Measurements from ENCODE around the gene SLC30A10. TPM values are rescaled to one million over a fixed set of nuclear protein-coding genes. Genes with fewer than 3 reads are reported as not detected.
A peak's percentile ranks its signal among the peaks of the same experiment; 100 is the strongest.
"Not testable (repeated sequence)": the region's sequence is repeated elsewhere in the genome, so short reads cannot be mapped to it uniquely, and the experiment has no call there.

The SLC30A10 gene
- polyA plus RNA-seq, 6 donors from 2014 or later = not detected

GRCh38 chr1:219916257-219916656 is 12.1 kb downstream of the SLC30A10 start:
- Mint-ChIP-seq H3K9me3 (no peaks in the 10 kb centered on the region), H3K27me3 (peaks cover 0 to 6% (median under 1%) of the 10 kb centered on the region in 3 donors), H3K4me1 (no peaks in the 10 kb centered on the region), H3K27ac (no peak overlapping the region), H3K36me3 (no peaks in the 10 kb centered on the region), H3K4me3 (no peak overlapping the region)
- no peak for DNase-seq
- ATAC-seq (ENCODE audit: low read depth in 2 of 2) = no peak

- no peak for ATAC-seq (ENCODE audit: low read depth in 2 of 2)
- H3K36me3 Mint-ChIP-seq = no peaks in the 10 kb centered on the region
- no peak overlapping the region for H3K27ac Mint-ChIP-seq
- no peaks in the 10 kb centered on the region for H3K4me1 Mint-ChIP-seq
- peaks cover 0 to 3% (median 0%) of the 10 kb centered on the region in 3 donors for H3K27me3 Mint-ChIP-seq
- DNase-seq = no peak
- H3K9me3 Mint-ChIP-seq = no peaks in the 10 kb centered on the region
- no peak overlapping the region for H3K4me3 Mint-ChIP-seq
Observed at GRCh38 chr1:219913005-219913770, 15.2 kb downstream of the SLC30A10 start.

- no peaks in the 10 kb centered on the region for H3K9me3 Mint-ChIP-seq
- H3K27ac Mint-ChIP-seq = no peak overlapping the region
- DNase-seq (no peak), ATAC-seq (ENCODE audit: low read depth in 2 of 2) (no peak)
- peaks cover 3 to 10% (median 4%) of the 10 kb centered on the region in 3 donors for H3K27me3 Mint-ChIP-seq
- no peaks in the 10 kb centered on the region for H3K4me1 Mint-ChIP-seq
- H3K36me3 Mint-ChIP-seq = no peaks in the 10 kb centered on the region
- no peak overlapping the region for H3K4me3 Mint-ChIP-seq
Observed at GRCh38 chr1:219910716-219911115, 17.6 kb downstream of the SLC30A10 start.

- H3K9me3 Mint-ChIP-seq = no peaks in the 10 kb centered on the region
- H3K27ac Mint-ChIP-seq = no peak overlapping the region
- no peak overlapping the region for H3K4me3 Mint-ChIP-seq
- no peaks in the 10 kb centered on the region for H3K4me1 Mint-ChIP-seq
- ATAC-seq (ENCODE audit: low read depth in 2 of 2) (no peak), DNase-seq (no peak)
- no peaks in the 10 kb centered on the region for H3K36me3 Mint-ChIP-seq
- peaks cover 3 to 10% (median 4%) of the 10 kb centered on the region in 3 donors for H3K27me3 Mint-ChIP-seq
Observed at GRCh38 chr1:219909476-219909875, 18.9 kb downstream of the SLC30A10 start.

GRCh38 chr1:219908170-219908569 is 20.2 kb downstream of the SLC30A10 start:
- DNase-seq (no peak), ATAC-seq (ENCODE audit: low read depth in 2 of 2) (no peak)
- Mint-ChIP-seq H3K9me3 (no peaks in the 10 kb centered on the region), H3K27me3 (peaks cover 3 to 13% (median 4%) of the 10 kb centered on the region in 3 donors), H3K36me3 (no peaks in the 10 kb centered on the region), H3K4me1 (no peaks in the 10 kb centered on the region), H3K4me3 (no peak overlapping the region), H3K27ac (no peak overlapping the region)

- Mint-ChIP-seq H3K27me3 (peaks cover 3 to 18% (median 4%) of the 10 kb centered on the region in 3 donors), H3K4me1 (no peaks in the 10 kb centered on the region), H3K27ac (peak overlapping the region in 2 of 6 donors; percentile 24 to 84), H3K9me3 (no peaks in the 10 kb centered on the region), H3K36me3 (no peaks in the 10 kb centered on the region), H3K4me3 (no peak overlapping the region)
- ATAC-seq (ENCODE audit: low read depth in 2 of 2) = no peak
- no peak for DNase-seq
Observed at GRCh38 chr1:219907772-219908070, 20.6 kb downstream of the SLC30A10 start.

GRCh38 chr1:219906924-219907771 is 21.2 kb downstream of the SLC30A10 start:
- Mint-ChIP-seq H3K9me3 (no peaks in the 10 kb centered on the region), H3K36me3 (no peaks in the 10 kb centered on the region), H3K4me3 (no peak overlapping the region), H3K27me3 (peaks cover 3 to 18% (median 4%) of the 10 kb centered on the region in 3 donors), H3K4me1 (no peaks in the 10 kb centered on the region), H3K27ac (peak overlapping the region in 1 of 6 donors; percentile 24)
- ATAC-seq (ENCODE audit: low read depth in 2 of 2) (no peak), DNase-seq (no peak)

- H3K4me3 Mint-ChIP-seq; H3K36me3 Mint-ChIP-seq; DNase-seq; H3K4me1 Mint-ChIP-seq; ATAC-seq (ENCODE audit: low read depth in 2 of 2); H3K9me3 Mint-ChIP-seq; H3K27ac Mint-ChIP-seq: not testable (repeated sequence)
- H3K27me3 Mint-ChIP-seq = peaks cover 3 to 18% (median 4%) of the 10 kb centered on the region in 3 donors
Observed at GRCh38 chr1:219906565-219906923, 21.8 kb downstream of the SLC30A10 start.

- H3K4me1 Mint-ChIP-seq = no peaks in the 10 kb centered on the region
- ATAC-seq (ENCODE audit: low read depth in 2 of 2) = no peak
- no peaks in the 10 kb centered on the region for H3K36me3 Mint-ChIP-seq
- H3K27ac Mint-ChIP-seq = peak overlapping the region in 1 of 6 donors; percentile 1
- peaks cover 3 to 18% (median 4%) of the 10 kb centered on the region in 3 donors for H3K27me3 Mint-ChIP-seq
- no peak for DNase-seq
- no peak overlapping the region for H3K4me3 Mint-ChIP-seq
- no peaks in the 10 kb centered on the region for H3K9me3 Mint-ChIP-seq
Observed at GRCh38 chr1:219905524-219905923, 22.8 kb downstream of the SLC30A10 start.

GRCh38 chr1:219904934-219905333 is 23.4 kb downstream of the SLC30A10 start:
- ATAC-seq (ENCODE audit: low read depth in 2 of 2) (no peak), DNase-seq (no peak)
- Mint-ChIP-seq H3K36me3 (no peaks in the 10 kb centered on the region), H3K27me3 (peaks cover 3 to 18% (median 4%) of the 10 kb centered on the region in 3 donors), H3K4me3 (no peak overlapping the region), H3K27ac (peak overlapping the region in 1 of 6 donors; percentile 59), H3K9me3 (no peaks in the 10 kb centered on the region), H3K4me1 (no peaks in the 10 kb centered on the region)

GRCh38 chr1:219903353-219903871 is 24.9 kb downstream of the SLC30A10 start:
- no peak for DNase-seq
- Mint-ChIP-seq H3K27me3 (peaks cover 3 to 18% (median 4%) of the 10 kb centered on the region in 3 donors), H3K9me3 (no peaks in the 10 kb centered on the region)

GRCh38 chr1:219902951-219903350 is 25.4 kb downstream of the SLC30A10 start:
- H3K4me3 Mint-ChIP-seq = no peak overlapping the region
- ATAC-seq (ENCODE audit: low read depth in 2 of 2) (no peak), DNase-seq (no peak)
- no peaks in the 10 kb centered on the region for H3K36me3 Mint-ChIP-seq
- H3K27me3 Mint-ChIP-seq = peaks cover 3 to 16% (median 4%) of the 10 kb centered on the region in 3 donors
- no peaks in the 10 kb centered on the region for H3K4me1 Mint-ChIP-seq
- peak overlapping the region in 1 of 6 donors; percentile 54 for H3K27ac Mint-ChIP-seq
- no peaks in the 10 kb centered on the region for H3K9me3 Mint-ChIP-seq

More at GRCh38 chr1:219903353-219903871, 24.9 kb downstream of the SLC30A10 start:
- H3K27ac Mint-ChIP-seq = no peak overlapping the region
- H3K4me1 Mint-ChIP-seq = no peaks in the 10 kb centered on the region
- no peak overlapping the region for H3K4me3 Mint-ChIP-seq
- ATAC-seq (ENCODE audit: low read depth in 2 of 2) = no peak
- H3K36me3 Mint-ChIP-seq = no peaks in the 10 kb centered on the region

GRCh38 chr1:219900882-219901281 is 27.5 kb downstream of the SLC30A10 start:
- H3K27ac Mint-ChIP-seq = no peak overlapping the region
- ATAC-seq (ENCODE audit: low read depth in 2 of 2) = no peak
- peaks cover 0 to 8% (median 5%) of the 10 kb centered on the region in 3 donors for H3K27me3 Mint-ChIP-seq
- H3K4me3 Mint-ChIP-seq = no peak overlapping the region
- H3K4me1 Mint-ChIP-seq = no peaks in the 10 kb centered on the region
- H3K36me3 Mint-ChIP-seq = no peaks in the 10 kb centered on the region
- no peaks in the 10 kb centered on the region for H3K9me3 Mint-ChIP-seq
- no peak for DNase-seq

GRCh38 chr1:219900201-219900600 is 28.2 kb downstream of the SLC30A10 start:
- H3K4me3 Mint-ChIP-seq = no peak overlapping the region
- DNase-seq (no peak), ATAC-seq (ENCODE audit: low read depth in 2 of 2) (no peak)
- H3K27me3 Mint-ChIP-seq = peaks cover 0 to 10% (median 8%) of the 10 kb centered on the region in 3 donors
- no peaks in the 10 kb centered on the region for H3K36me3 Mint-ChIP-seq
- H3K4me1 Mint-ChIP-seq = no peaks in the 10 kb centered on the region
- no peak overlapping the region for H3K27ac Mint-ChIP-seq
- H3K9me3 Mint-ChIP-seq = peaks cover 0 to 4% (median 0%) of the 10 kb centered on the region in 7 donors

Data from naive B cell (primary cell).